K562 (cell line): ENCODE results near the gene PQBP1. TPM values are rescaled to one million over a fixed set of nuclear protein-coding genes. Genes with fewer than 3 reads are reported as not detected.

Source experiments
- CSDE1 ChIP-seq, 2 experiments: fragments of 450-650 bp; IDR thresholded peaks; 2 replicates each; pipeline ENCODE4 v1.6.1; 2016; ENCODE audit warnings: mild to moderate bottlenecking in 1 of 2
- ETS2 ChIP-seq: IDR thresholded peaks from 2 replicates; pipeline ENCODE4 v1.6.1; 2016; ENCODE audit warnings: borderline replicate concordance, missing genetic modification characterization, mild to moderate bottlenecking, moderate library complexity, missing compliant biosample characterization; ENCODE audit not compliant: poor library complexity, severe bottlenecking
- KDM5B ChIP-seq: fragments of 200-600 bp; sonication (generic); IDR thresholded peaks from 2 replicates; pipeline ENCODE4 v1.6.1; 2012; ENCODE audit warnings: low read depth, mild to moderate bottlenecking, moderate library complexity, low read length, control low read depth, inconsistent platforms; ENCODE audit not compliant: insufficient replicate concordance
- KLF10 ChIP-seq: fragments of 250-450 bp; sonication (Bioruptor Pico); IDR thresholded peaks from 2 replicates; pipeline ENCODE4 v1.6.1; 2021; ENCODE audit warnings: matching md5 sums
- MCM2 ChIP-seq: fragments of 450-650 bp; IDR thresholded peaks from 2 replicates; pipeline ENCODE4 v1.6.1; 2017; ENCODE audit warnings: low read depth, mild to moderate bottlenecking
- RERE ChIP-seq: sonication (generic); formaldehyde crosslinking; IDR thresholded peaks from 2 replicates; pipeline ENCODE4 v1.8.0; 2023; ENCODE audit warnings: missing genetic modification reagents, mild to moderate bottlenecking, borderline replicate concordance
- SLC30A9 ChIP-seq: fragments of 250-450 bp; sonication (Bioruptor Pico); IDR thresholded peaks from 2 replicates; pipeline ENCODE4 v1.8.0; 2022; ENCODE audit warnings: mild to moderate bottlenecking, moderate library complexity
- SRSF3 ChIP-seq: fragments of 200-400 bp; formaldehyde crosslinking; IDR thresholded peaks from 2 replicates; pipeline ENCODE4 v1.6.1; 2016; ENCODE audit warnings: mild to moderate bottlenecking, low read length, moderate library complexity; ENCODE audit not compliant: insufficient read depth
- THAP12 ChIP-seq: fragments of 250-450 bp; sonication (Bioruptor Pico); IDR thresholded peaks from 2 replicates; pipeline ENCODE4 v1.9.0; 2021; ENCODE audit warnings: mild to moderate bottlenecking, inconsistent platforms
- ZNF212 ChIP-seq: fragments of 450-650 bp; formaldehyde crosslinking; IDR thresholded peaks from 2 replicates; pipeline ENCODE4 v1.4.0; 2020; ENCODE audit warnings: mild to moderate bottlenecking
- ZNF592 ChIP-seq: fragments of 450-650 bp; IDR thresholded peaks from 2 replicates; pipeline ENCODE4 v1.6.1; 2017; ENCODE audit warnings: antibody characterized with exemption, mild to moderate bottlenecking
- ZNF668 ChIP-seq: fragments of 250-450 bp; sonication (Bioruptor Pico); IDR thresholded peaks from 2 replicates; pipeline ENCODE4 v1.8.0; 2022; ENCODE audit warnings: mild to moderate bottlenecking, inconsistent platforms
- polyA plus RNA-seq, 8 experiments: library from polyadenylated mRNA; depleted of rRNA in 4 of 8; stranded (reverse) in 5 of 8; unstranded in 3 of 8; fragments of >200 nt; fragmentation: Nextera tagmentation in 2 of 8; fragmentation: Illumina TruSeq in 1 of 8; extraction: Ambion mirVana in 2 of 8; extraction: Trizol in 1 of 8; gene quantifications; 2 replicates each; pipeline versions ENCODE4 v1.2.1 to v1.2.3, GENCODE V29; 2011 to 2014; ENCODE audit warnings: inconsistent platforms in 1 of 8, missing spikeins in 1 of 8
- total RNA-seq, 7 experiments: library from RNA; depleted of rRNA in 6 of 7; stranded (reverse); fragments of >200 nt in 6 of 7; fragmentation: Illumina TruSeq in 2 of 7; extraction: Trizol in 2 of 7; gene quantifications; 2 replicates each; pipeline versions ENCODE4 v1.2.1 to v1.2.3, GENCODE V29; 2011 to 2021; ENCODE audit warnings: low replicate concordance in 1 of 7

The PQBP1 gene
- total and polyA plus RNA-seq, 9 of the 15 experiments (the other 6 are each of a cell fraction or from before 2014, with no cell fraction given): 41.3 to 262 (median 112) TPM

- TF ChIP-seq KDM5B: no peak
- TF ChIP-seq RERE: no peak
- TF ChIP-seq KLF10 (CRISPR knock-in tag): no peak
- no peak for TF ChIP-seq SLC30A9 (CRISPR knock-in tag)
- TF ChIP-seq ETS2 (tag): no peak
- TF ChIP-seq MCM2: no peak
- TF ChIP-seq THAP12 (CRISPR knock-in tag): no peak
- TF ChIP-seq ZNF592: peak; percentile 99
- TF ChIP-seq SRSF3: no peak
- peak; percentile 86; the same call in 1 of the 2 replicates for TF ChIP-seq ZNF668
- TF ChIP-seq CSDE1 (IDR thresholded peaks at IDR 0.05): no peak
- TF ChIP-seq ZNF212 (CRISPR knock-in tag): no peak
Measured at GRCh38 chrX:48940404-48940955, 42.8 kb downstream of the PQBP1 start (continued).
